Transverse colon (tissue), 4 donors: ENCODE results near the gene PLPP3. TPM values are rescaled to one million over a fixed set of nuclear protein-coding genes. Genes with fewer than 3 reads are reported as not detected.

Experiments
- DNase-seq: peaks from one replicate; pipeline ENCODE4 v3.0.0-alpha.2; 2019
- H3K27ac ChIP-seq, 4 donors: fragments of 200-600 bp; sonication (generic); 2 replicates each; pipeline ENCODE4 v1.5.1; 2016 to 2018; ENCODE audit warnings: inconsistent platforms in 4 of 4
- H3K27me3 ChIP-seq: fragments of 200-600 bp; sonication (generic); 2 replicates; pipeline ENCODE4 v1.5.1; 2017; ENCODE audit warnings: inconsistent platforms
- H3K36me3 ChIP-seq, 4 donors: fragments of 200-600 bp; sonication (generic); 2 replicates each; pipeline ENCODE4 v1.5.1; 2017 to 2019; ENCODE audit warnings: inconsistent platforms in 4 of 4
- H3K4me1 ChIP-seq, 4 donors: fragments of 200-600 bp; sonication (generic); 2 replicates each; pipeline ENCODE4 v1.5.1; 2017 to 2020; ENCODE audit warnings: inconsistent platforms in 4 of 4
- H3K4me3 ChIP-seq, 4 donors: fragments of 200-600 bp; sonication (generic); 1 replicate in 1 of 4; 2 replicates in 3 of 4; pipeline versions ENCODE4 v1.5.1 to v1.6.1; 2017 to 2019; ENCODE audit warnings: inconsistent platforms in 4 of 4
- H3K9me3 ChIP-seq, 2 donors: fragments of 200-600 bp; sonication (generic); 2 replicates each; pipeline ENCODE4 v1.5.1; 2017 to 2019; ENCODE audit warnings: inconsistent platforms in 2 of 2
- CTCF ChIP-seq, 5 experiments: fragments of 200-600 bp in 3 of 5; fragments of 450-650 bp in 2 of 5; sonication (generic) in 3 of 5; IDR thresholded peaks; 1 replicate in 2 of 5; 2 replicates in 3 of 5; pipeline ENCODE4 v1.5.1; 2016 to 2017; ENCODE audit warnings: antibody characterized with exemption in 5 of 5, inconsistent platforms in 3 of 5, mild to moderate bottlenecking in 2 of 5, moderate library complexity in 1 of 5
- EP300 ChIP-seq: sonication (generic); formaldehyde crosslinking; IDR thresholded peaks from one replicate; pipeline ENCODE4 v1.6.1; 2017; ENCODE audit warnings: antibody characterized with exemption, low read depth
- POLR2A ChIP-seq: fragments of 450-650 bp; IDR thresholded peaks from one replicate; pipeline ENCODE4 v1.6.1; 2016; ENCODE audit warnings: antibody characterized with exemption, mild to moderate bottlenecking, moderate library complexity
- POLR2AphosphoS5 ChIP-seq, 3 donors: sonication (generic); formaldehyde crosslinking; IDR thresholded peaks; one replicate each; pipeline ENCODE4 v1.6.1; 2016; ENCODE audit warnings: antibody characterized with exemption in 3 of 3
- WGBS, 2 donors: methylation state at CpG; one replicate each; pipeline ENCODE4 v1.1.5; 2018; ENCODE audit warnings: low coverage in 1 of 2; 5-methylcytosine and 5-hydroxymethylcytosine counted together
- in situ Hi-C, 4 donors: fragments of 200-750 bp; cut with MboI; loops; one replicate each; pipeline versions ENCODE4 v1.15.0 to v1.15.1; 2017; ENCODE audit warnings: low sequenced_read_pairs in 3 of 4, low pct_ligation_motif_present in 1 of 4, low pct_unique_long_range_greater_than_20kb in 1 of 4
- intact Hi-C: fragments of 100-400 bp; cut with DNase I; formaldehyde crosslinking; loops from one replicate; pipeline ENCODE4 v1.15.1; 2023; ENCODE audit warnings: low total_unique reads
- small RNA-seq, 4 donors: library from RNA; depleted of rRNA; stranded (forward); fragments of <200 nt; gene quantifications; one replicate each; pipeline ENCODE3, GENCODE V24; 2016
- total RNA-seq, 4 donors: library from RNA; depleted of rRNA; stranded (reverse); fragments of >200 nt; gene quantifications; one replicate each; pipeline ENCODE4 v1.1.0, GENCODE V29; 2016

The PLPP3 gene
- total RNA-seq, 4 donors from 2014 or later = 51.2 to 75.1 (median 63.3) TPM

GRCh38 chr1:56444960-56445646, 134.3 kb downstream of the PLPP3 start:
- in situ Hi-C loops = no loop called here
- 78 to 100% methylated on average over 3 to 7 of the region's 7 CpGs for WGBS, 2 donors

More at GRCh38 chr1:56444960-56445646, 134.3 kb downstream of the PLPP3 start:
- no peak overlapping the region for H3K27ac ChIP-seq
- TF ChIP-seq POLR2A (no peak), POLR2AphosphoS5 (IDR thresholded peaks at IDR 0.05) (no peak), CTCF (IDR thresholded peaks at IDR 0.05) (no peak), EP300 (no peak)
- H3K9me3 ChIP-seq = no peaks in the 10 kb centered on the region
- H3K27me3 ChIP-seq = no peaks in the 10 kb centered on the region
- peaks cover 0 to 11% (median 9%) of the 10 kb centered on the region in 4 donors for H3K4me1 ChIP-seq
- intact Hi-C loops = no loop called here
- no peak for DNase-seq
- no peaks in the 10 kb centered on the region for H3K36me3 ChIP-seq
- no peak overlapping the region for H3K4me3 ChIP-seq

Small RNAs within 50 kb of the gene (small RNA-seq; reads per million reads assigned to genes)
- 0 reads per million in 4 donors for gene AC099789.1

Other genes starting within 250 kb of the PLPP3 start
- gene PRKAA2, start 65.8 kb upstream of the PLPP3 start, total RNA-seq = 1 to 10 TPM; 2.6 to 8.9 (median 5.3) TPM
- gene FYB2, start 239.8 kb upstream of the PLPP3 start, total RNA-seq = 1 to 10 TPM; 2.4 to 7.1 (median 5.6) TPM